Uterus (tissue), 2 donors: Measurements from ENCODE around the gene OR7G1.

Experiments used
- CTCF ChIP-seq, 4 experiments: fragments of 200-600 bp in 2 of 4; fragments of 450-650 bp in 2 of 4; sonication (generic) in 2 of 4; IDR thresholded peaks; one replicate each; pipeline ENCODE4 v1.5.1; 2016 to 2019; ENCODE audit warnings: antibody characterized with exemption in 4 of 4, mild to moderate bottlenecking in 2 of 4, moderate library complexity in 1 of 4
- POLR2A ChIP-seq, 2 donors: fragments of 450-650 bp; IDR thresholded peaks; one replicate each; pipeline ENCODE4 v1.6.1; 2016; ENCODE audit warnings: antibody characterized with exemption in 2 of 2, mild to moderate bottlenecking in 1 of 2, moderate library complexity in 1 of 2

- no peak for TF ChIP-seq CTCF (IDR thresholded peaks at IDR 0.05)
- TF ChIP-seq POLR2A (IDR thresholded peaks at IDR 0.05), result no peak
Observed at GRCh38 chr19:9116547-9116946, 984 bp upstream of the OR7G1 start.
